ENCODE data around the gene FRZB. TPM values are rescaled to one million over a fixed set of nuclear protein-coding genes. Genes with fewer than 3 reads are reported as not detected.

The FRZB gene
- total RNA-seq, 4 donors from 2014 or later: 1.1 to 6.0 (median 3.1) TPM

GRCh38 chr2:182831101-182831500 is 35.3 kb downstream of the FRZB start:
- intact Hi-C loops (cut with DNase I): no loop called here
- Histone ChIP-seq H3K36me3 (no peaks in the 10 kb centered on the region), H3K4me1 (no peaks in the 10 kb centered on the region), H3K9me3 (no peaks in the 10 kb centered on the region), H3K27me3 (no peaks in the 10 kb centered on the region), H3K27ac (no peak overlapping the region), H3K4me3 (replicated peaks in 1 of 3) (no peak overlapping the region)
- DNase-seq: no peak
- TF ChIP-seq CTCF (IDR thresholded peaks at IDR 0.05): no peak
- TF ChIP-seq POLR2A (IDR thresholded peaks at IDR 0.05): no peak

DNA sequence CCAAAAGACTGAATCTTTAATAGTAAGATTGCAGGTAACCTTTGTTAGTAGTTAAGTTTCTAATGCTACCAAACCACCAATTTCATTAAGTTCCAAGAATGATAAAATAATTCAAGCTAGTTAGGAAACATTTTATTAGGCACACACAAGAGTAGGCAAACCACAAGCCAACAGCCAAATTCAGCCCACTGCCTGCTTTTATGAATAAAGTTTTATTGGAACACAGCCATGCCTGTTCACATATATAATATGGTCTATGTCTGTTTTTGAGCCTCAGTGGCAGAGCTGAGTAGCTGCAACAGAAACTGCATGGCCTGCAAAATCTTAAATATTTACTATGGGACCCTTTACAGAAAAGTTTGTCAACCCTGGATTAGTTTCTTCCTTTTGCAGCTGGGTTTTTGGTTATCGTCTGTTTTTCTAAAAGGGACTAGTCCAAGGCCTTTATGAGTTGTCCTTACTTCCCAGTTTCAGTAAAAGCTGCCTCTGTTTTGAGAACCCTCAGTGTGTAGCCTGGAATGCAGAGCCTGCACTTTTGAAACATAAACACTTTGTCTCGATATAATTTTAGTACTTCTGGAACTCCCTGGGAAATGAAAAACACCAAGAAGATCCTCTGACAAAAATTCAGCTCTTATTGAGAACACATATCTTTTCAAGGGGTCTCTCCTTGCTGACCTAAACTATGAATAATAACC is 39.1 kb downstream of the FRZB start:
- no peaks in the 10 kb centered on the region for H3K27me3 ChIP-seq
- H3K4me3 ChIP-seq (replicated peaks in 1 of 3): no peak overlapping the region
- 56 to 63% methylated on average over 2 of the region's 2 CpGs for WGBS, 2 donors
- intact Hi-C loops (cut with DNase I): no loop called here
- no peak for DNase-seq
- no peak for TF ChIP-seq CTCF (IDR thresholded peaks at IDR 0.05)
- TF ChIP-seq POLR2A (IDR thresholded peaks at IDR 0.05): no peak
- H3K4me1 ChIP-seq: peaks cover 0 to 6% of the 10 kb centered on the region in 2 donors
- no peaks in the 10 kb centered on the region for H3K9me3 ChIP-seq
- no peak overlapping the region for H3K27ac ChIP-seq
- H3K36me3 ChIP-seq: no peaks in the 10 kb centered on the region

GRCh38 chr2:182826496-182826895 is 39.9 kb downstream of the FRZB start:
- intact Hi-C loops (cut with DNase I): no loop called here
- Histone ChIP-seq H3K4me3 (replicated peaks in 1 of 3) (no peak overlapping the region), H3K9me3 (no peaks in the 10 kb centered on the region), H3K36me3 (no peaks in the 10 kb centered on the region), H3K4me1 (peaks cover 0 to 6% of the 10 kb centered on the region in 2 donors), H3K27me3 (no peaks in the 10 kb centered on the region), H3K27ac (no peak overlapping the region)
- TF ChIP-seq POLR2A (IDR thresholded peaks at IDR 0.05) (no peak), CTCF (IDR thresholded peaks at IDR 0.05) (no peak)
- no peak for DNase-seq
- WGBS, 2 donors: 91 to 94% methylated on average over 3 of the region's 3 CpGs

DNA sequence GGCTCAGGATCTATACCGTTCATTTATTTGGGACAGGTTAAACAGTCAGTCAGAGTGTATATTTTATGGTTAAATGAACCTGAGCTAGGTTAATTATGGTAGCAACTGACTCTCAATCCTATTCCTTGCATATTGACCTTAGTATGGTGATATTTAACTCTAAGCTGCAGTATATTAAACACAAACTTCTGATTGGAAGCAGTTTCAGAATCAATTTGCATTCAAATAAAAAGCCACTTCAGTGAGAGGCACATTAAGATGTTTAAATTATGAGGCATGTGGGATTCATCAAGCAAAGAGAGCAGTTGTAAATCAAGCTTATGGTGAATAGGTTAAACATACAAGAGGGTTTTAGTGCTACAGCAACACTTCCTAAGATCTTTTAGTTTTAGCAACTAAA is 40.4 kb downstream of the FRZB start:
- intact Hi-C loops (cut with DNase I): no loop called here
- no peak overlapping the region for H3K4me3 ChIP-seq (replicated peaks in 1 of 3)
- H3K4me1 ChIP-seq: peaks cover 0 to 6% of the 10 kb centered on the region in 2 donors
- H3K9me3 ChIP-seq: no peaks in the 10 kb centered on the region
- H3K27me3 ChIP-seq: no peaks in the 10 kb centered on the region
- DNase-seq: no peak
- no peak overlapping the region for H3K27ac ChIP-seq
- H3K36me3 ChIP-seq: no peaks in the 10 kb centered on the region
- WGBS, 2 donors: 87 to 88% methylated on average over 1 of the region's 1 CpG
- TF ChIP-seq POLR2A (IDR thresholded peaks at IDR 0.05) (no peak), CTCF (IDR thresholded peaks at IDR 0.05) (no peak)

DNA sequence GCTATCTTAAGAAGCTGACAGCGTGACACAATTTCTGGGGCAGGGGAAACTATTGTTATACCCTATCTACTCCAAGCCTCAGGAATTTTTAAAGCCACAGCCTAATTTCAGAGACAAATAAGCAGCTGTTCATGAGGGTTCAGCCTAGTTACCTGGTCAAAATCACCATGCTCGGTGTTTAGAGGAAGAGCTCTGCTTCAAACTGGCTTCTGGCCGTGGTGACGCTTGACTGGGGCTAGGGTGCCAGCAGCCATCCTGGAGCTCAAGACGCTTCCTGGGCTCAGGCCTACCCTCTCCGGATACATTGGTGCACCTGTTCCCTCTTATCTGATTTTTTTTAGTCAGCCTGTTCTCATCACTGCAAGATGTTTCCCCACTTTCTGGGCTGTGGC is 41.7 kb downstream of the FRZB start:
- H3K27ac ChIP-seq: no peak overlapping the region
- peaks cover 0 to 6% of the 10 kb centered on the region in 2 donors for H3K4me1 ChIP-seq
- no peaks in the 10 kb centered on the region for H3K36me3 ChIP-seq
- H3K4me3 ChIP-seq (replicated peaks in 1 of 3): no peak overlapping the region
- TF ChIP-seq POLR2A (IDR thresholded peaks at IDR 0.05): no peak
- H3K27me3 ChIP-seq: no peaks in the 10 kb centered on the region
- DNase-seq: peak in 1 of 2 donors; percentile 8
- intact Hi-C loops (cut with DNase I): no loop called here
- no peaks in the 10 kb centered on the region for H3K9me3 ChIP-seq
- WGBS, 2 donors: 66 to 79% methylated on average over 6 of the region's 6 CpGs

All from thyroid gland (tissue), 4 donors.